ENCODE results near the gene SYNGR4.

GRCh38 chr19:48395499-48395898 is 31.3 kb downstream of the SYNGR4 start:
- TF ChIP-seq CTCF (IDR thresholded peaks at IDR 0.05; ENCODE audit: borderline replicate concordance, extremely low read depth, low read length, poor library complexity, severe bottlenecking): no peak
- TF ChIP-seq EZH2 (IDR thresholded peaks at IDR 0.05; ENCODE audit: borderline replicate concordance, low read depth, low read length, severe bottlenecking): no peak

Data from DND-41 (cell line).